ENCODE measurements around the gene KRT71.

Gene KRT71

DNA sequence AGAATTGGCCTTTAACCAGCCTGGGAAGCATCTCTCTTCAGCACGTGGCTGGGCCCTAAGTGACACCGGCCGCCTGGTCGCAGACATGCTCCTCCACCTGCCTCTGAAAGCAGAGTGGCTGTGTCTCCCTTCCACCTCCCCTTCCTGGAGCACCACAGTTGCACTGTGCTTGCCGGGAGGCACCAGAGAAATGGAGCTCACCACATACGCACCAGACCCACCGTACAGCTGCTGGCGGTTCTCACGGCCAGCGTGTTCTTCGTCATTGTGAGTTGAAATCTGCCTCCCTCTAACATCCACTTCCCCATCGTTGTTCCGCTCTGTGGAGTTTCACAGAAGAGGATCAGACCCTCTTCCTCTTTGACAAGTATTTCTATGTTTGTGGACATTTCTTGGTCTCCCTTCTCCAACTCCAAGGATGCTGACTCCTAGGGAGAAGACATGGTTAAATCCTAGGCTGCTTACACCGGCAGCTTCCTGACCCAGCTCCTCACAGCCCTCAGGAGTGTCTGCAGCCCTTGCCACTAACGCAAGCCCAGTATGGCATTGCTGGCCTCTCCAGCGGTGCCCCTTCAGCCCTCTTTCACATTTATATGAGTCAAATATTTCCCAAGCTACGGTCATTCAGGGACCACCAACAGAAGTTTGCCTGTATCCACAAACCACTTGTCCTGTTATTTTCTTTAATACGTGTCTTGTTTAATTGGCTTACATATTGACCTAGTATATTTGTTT lies 21.2 kb downstream of the KRT71 start:
- H3K27ac ChIP-seq (ENCODE audit: low read depth, low read length): no peak overlapping the region
- no peaks in the 10 kb centered on the region for H3K27me3 ChIP-seq (ENCODE audit: control insufficient read depth in 1 of 2, insufficient read depth in 2 of 2, low read length in 2 of 2)
- no peaks in the 10 kb centered on the region for H3K9me3 ChIP-seq (ENCODE audit: control insufficient read depth in 1 of 2, low read length in 2 of 2)
- H3K9ac ChIP-seq (ENCODE audit: low read depth in 1 of 2, low read length in 2 of 2): no peak overlapping the region
- no peak overlapping the region for H3K4me3 ChIP-seq (ENCODE audit: low read depth in 1 of 2, low read length in 2 of 2)
- no peaks in the 10 kb centered on the region for H3K36me3 ChIP-seq (ENCODE audit: control insufficient read depth in 1 of 2, insufficient read depth in 2 of 2, low read length in 2 of 2)
- no peaks in the 10 kb centered on the region for H3K4me1 ChIP-seq (ENCODE audit: control insufficient read depth in 1 of 2, insufficient read depth in 2 of 2, low read length in 2 of 2)

DNA sequence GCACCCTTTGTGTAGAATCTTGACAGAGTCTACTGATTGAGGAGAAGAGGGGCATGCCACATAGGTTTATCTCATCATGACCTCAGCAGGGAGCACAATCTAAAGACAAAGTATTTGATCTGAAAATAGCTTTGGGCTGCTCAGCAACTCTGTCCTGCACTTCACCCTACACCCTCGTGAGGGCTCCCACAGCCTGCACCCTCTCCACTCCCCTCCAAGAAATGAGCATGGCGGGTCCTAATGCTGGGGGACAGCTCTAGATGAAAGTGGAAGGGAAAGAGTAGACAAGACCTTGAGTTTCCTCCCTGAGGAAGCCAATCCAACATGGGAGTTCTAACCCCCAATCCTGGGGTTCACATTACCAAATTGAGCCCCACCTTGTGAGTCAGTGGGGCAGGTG lies 22.0 kb downstream of the KRT71 start:
- H3K27me3 ChIP-seq (ENCODE audit: control insufficient read depth in 1 of 2, insufficient read depth in 2 of 2, low read length in 2 of 2): no peaks in the 10 kb centered on the region
- H3K27ac ChIP-seq (ENCODE audit: low read depth, low read length): no peak overlapping the region
- H3K36me3 ChIP-seq (ENCODE audit: control insufficient read depth in 1 of 2, insufficient read depth in 2 of 2, low read length in 2 of 2): no peaks in the 10 kb centered on the region
- H3K4me3 ChIP-seq (ENCODE audit: low read depth in 1 of 2, low read length in 2 of 2): no peak overlapping the region
- no peaks in the 10 kb centered on the region for H3K9me3 ChIP-seq (ENCODE audit: control insufficient read depth in 1 of 2, low read length in 2 of 2)
- H3K9ac ChIP-seq (ENCODE audit: low read depth in 1 of 2, low read length in 2 of 2): no peak overlapping the region
- H3K4me1 ChIP-seq (ENCODE audit: control insufficient read depth in 1 of 2, insufficient read depth in 2 of 2, low read length in 2 of 2): no peaks in the 10 kb centered on the region

DNA sequence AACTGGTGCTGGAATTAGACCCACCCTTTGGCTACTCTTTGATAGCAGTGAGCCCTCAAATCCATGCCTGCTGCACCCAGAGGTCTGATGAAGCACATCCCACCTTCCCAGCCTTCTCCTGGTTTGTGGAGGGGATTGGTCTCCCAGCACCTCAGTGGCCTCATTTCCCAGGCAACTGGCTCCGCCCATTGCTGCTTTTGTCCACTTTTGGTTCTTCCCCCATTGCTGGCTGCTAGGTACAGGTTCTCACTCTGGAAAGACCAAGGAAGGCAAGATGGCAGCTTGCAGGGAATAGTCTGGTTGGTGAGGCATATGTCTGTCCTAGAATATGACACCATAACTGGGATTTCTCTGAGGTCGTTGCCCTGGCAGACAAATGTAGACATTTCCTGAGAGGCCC lies 22.6 kb downstream of the KRT71 start:
- Histone ChIP-seq H3K4me1 (ENCODE audit: control insufficient read depth in 1 of 2, insufficient read depth in 2 of 2, low read length in 2 of 2) (no peaks in the 10 kb centered on the region), H3K27ac (ENCODE audit: low read depth, low read length) (no peak overlapping the region), H3K4me3 (ENCODE audit: low read depth in 1 of 2, low read length in 2 of 2) (no peak overlapping the region), H3K9me3 (ENCODE audit: control insufficient read depth in 1 of 2, low read length in 2 of 2) (no peaks in the 10 kb centered on the region), H3K9ac (ENCODE audit: low read depth in 1 of 2, low read length in 2 of 2) (no peak overlapping the region), H3K36me3 (ENCODE audit: control insufficient read depth in 1 of 2, insufficient read depth in 2 of 2, low read length in 2 of 2) (no peaks in the 10 kb centered on the region), H3K27me3 (ENCODE audit: control insufficient read depth in 1 of 2, insufficient read depth in 2 of 2, low read length in 2 of 2) (no peaks in the 10 kb centered on the region)

DNA sequence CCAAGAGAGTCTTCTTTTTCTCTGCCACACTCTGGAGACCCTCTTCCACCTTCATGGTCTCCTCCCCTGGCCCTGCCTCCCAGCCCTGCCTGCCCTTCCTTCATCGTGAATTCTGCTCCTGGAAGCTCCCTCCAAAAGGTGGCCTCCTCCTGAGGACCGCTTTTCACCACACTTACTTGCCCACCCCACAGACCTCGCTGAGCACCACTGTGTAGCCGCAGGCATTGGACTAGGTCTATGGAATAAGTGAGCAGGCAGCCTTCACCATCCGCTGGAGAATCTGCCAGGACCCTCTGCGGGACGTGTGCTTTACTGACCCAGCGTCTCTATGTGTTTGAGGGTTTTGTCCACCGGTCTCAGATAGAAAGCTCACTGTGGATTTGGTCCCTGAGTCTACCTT lies 23.1 kb downstream of the KRT71 start:
- no peaks in the 10 kb centered on the region for H3K36me3 ChIP-seq (ENCODE audit: control insufficient read depth in 1 of 2, insufficient read depth in 2 of 2, low read length in 2 of 2)
- no peaks in the 10 kb centered on the region for H3K9me3 ChIP-seq (ENCODE audit: control insufficient read depth in 1 of 2, low read length in 2 of 2)
- H3K27ac ChIP-seq (ENCODE audit: low read depth, low read length): no peak overlapping the region
- no peak overlapping the region for H3K4me3 ChIP-seq (ENCODE audit: low read depth in 1 of 2, low read length in 2 of 2)
- H3K27me3 ChIP-seq (ENCODE audit: control insufficient read depth in 1 of 2, insufficient read depth in 2 of 2, low read length in 2 of 2): no peaks in the 10 kb centered on the region
- H3K9ac ChIP-seq (ENCODE audit: low read depth in 1 of 2, low read length in 2 of 2): no peak overlapping the region
- no peaks in the 10 kb centered on the region for H3K4me1 ChIP-seq (ENCODE audit: control insufficient read depth in 1 of 2, insufficient read depth in 2 of 2, low read length in 2 of 2)

- Histone ChIP-seq H3K9ac (ENCODE audit: low read depth in 1 of 2, low read length in 2 of 2) (no peak overlapping the region), H3K36me3 (ENCODE audit: control insufficient read depth in 1 of 2, insufficient read depth in 2 of 2, low read length in 2 of 2) (no peaks in the 10 kb centered on the region), H3K27ac (ENCODE audit: low read depth, low read length) (no peak overlapping the region), H3K4me3 (ENCODE audit: low read depth in 1 of 2, low read length in 2 of 2) (no peak overlapping the region), H3K4me1 (ENCODE audit: control insufficient read depth in 1 of 2, insufficient read depth in 2 of 2, low read length in 2 of 2) (no peaks in the 10 kb centered on the region), H3K27me3 (ENCODE audit: control insufficient read depth in 1 of 2, insufficient read depth in 2 of 2, low read length in 2 of 2) (no peaks in the 10 kb centered on the region), H3K9me3 (ENCODE audit: control insufficient read depth in 1 of 2, low read length in 2 of 2) (no peaks in the 10 kb centered on the region)
Observed at GRCh38 chr12:52529417-52529816, 23.5 kb downstream of the KRT71 start.

GRCh38 chr12:52528641-52529143 lies 24.3 kb downstream of the KRT71 start:
- no peaks in the 10 kb centered on the region for H3K36me3 ChIP-seq (ENCODE audit: control insufficient read depth in 1 of 2, insufficient read depth in 2 of 2, low read length in 2 of 2)
- H3K4me3 ChIP-seq (ENCODE audit: low read depth in 1 of 2, low read length in 2 of 2): no peak overlapping the region
- no peak overlapping the region for H3K9ac ChIP-seq (ENCODE audit: low read depth in 1 of 2, low read length in 2 of 2)
- H3K27ac ChIP-seq (ENCODE audit: low read depth, low read length): no peak overlapping the region
- no peaks in the 10 kb centered on the region for H3K27me3 ChIP-seq (ENCODE audit: control insufficient read depth in 1 of 2, insufficient read depth in 2 of 2, low read length in 2 of 2)
- no peaks in the 10 kb centered on the region for H3K4me1 ChIP-seq (ENCODE audit: control insufficient read depth in 1 of 2, insufficient read depth in 2 of 2, low read length in 2 of 2)
- no peaks in the 10 kb centered on the region for H3K9me3 ChIP-seq (ENCODE audit: control insufficient read depth in 1 of 2, low read length in 2 of 2)

- Histone ChIP-seq H3K36me3 (ENCODE audit: control insufficient read depth in 1 of 2, insufficient read depth in 2 of 2, low read length in 2 of 2) (no peaks in the 10 kb centered on the region), H3K9me3 (ENCODE audit: control insufficient read depth in 1 of 2, low read length in 2 of 2) (no peaks in the 10 kb centered on the region), H3K27ac (ENCODE audit: low read depth, low read length) (no peak overlapping the region), H3K9ac (ENCODE audit: low read depth in 1 of 2, low read length in 2 of 2) (no peak overlapping the region), H3K4me1 (ENCODE audit: control insufficient read depth in 1 of 2, insufficient read depth in 2 of 2, low read length in 2 of 2) (no peaks in the 10 kb centered on the region), H3K4me3 (ENCODE audit: low read depth in 1 of 2, low read length in 2 of 2) (no peak overlapping the region), H3K27me3 (ENCODE audit: control insufficient read depth in 1 of 2, insufficient read depth in 2 of 2, low read length in 2 of 2) (peaks cover 2 to 5% of the 10 kb centered on the region in 2 donors)
Observed at GRCh38 chr12:52527121-52527800, 25.7 kb downstream of the KRT71 start.

GRCh38 chr12:52526511-52526951 lies 26.4 kb downstream of the KRT71 start:
- Histone ChIP-seq H3K36me3 (ENCODE audit: control insufficient read depth in 1 of 2, insufficient read depth in 2 of 2, low read length in 2 of 2) (no peaks in the 10 kb centered on the region), H3K27ac (ENCODE audit: low read depth, low read length) (no peak overlapping the region), H3K27me3 (ENCODE audit: control insufficient read depth in 1 of 2, insufficient read depth in 2 of 2, low read length in 2 of 2) (peaks cover 3 to 5% of the 10 kb centered on the region in 2 donors), H3K4me3 (ENCODE audit: low read depth in 1 of 2, low read length in 2 of 2) (no peak overlapping the region), H3K4me1 (ENCODE audit: control insufficient read depth in 1 of 2, insufficient read depth in 2 of 2, low read length in 2 of 2) (peaks cover 0 to 3% of the 10 kb centered on the region in 2 donors), H3K9ac (ENCODE audit: low read depth in 1 of 2, low read length in 2 of 2) (no peak overlapping the region), H3K9me3 (ENCODE audit: control insufficient read depth in 1 of 2, low read length in 2 of 2) (no peaks in the 10 kb centered on the region)

GRCh38 chr12:52525661-52526499 lies 27.1 kb downstream of the KRT71 start:
- H3K27me3 ChIP-seq (ENCODE audit: control insufficient read depth in 1 of 2, insufficient read depth in 2 of 2, low read length in 2 of 2): peaks cover 3 to 5% of the 10 kb centered on the region in 2 donors
- no peaks in the 10 kb centered on the region for H3K9me3 ChIP-seq (ENCODE audit: control insufficient read depth in 1 of 2, low read length in 2 of 2)
- H3K27ac ChIP-seq (ENCODE audit: low read depth, low read length): no peak overlapping the region
- H3K4me1 ChIP-seq (ENCODE audit: control insufficient read depth in 1 of 2, insufficient read depth in 2 of 2, low read length in 2 of 2): peaks cover 3 to 5% of the 10 kb centered on the region in 2 donors
- H3K9ac ChIP-seq (ENCODE audit: low read depth in 1 of 2, low read length in 2 of 2): no peak overlapping the region
- no peak overlapping the region for H3K4me3 ChIP-seq (ENCODE audit: low read depth in 1 of 2, low read length in 2 of 2)
- H3K36me3 ChIP-seq (ENCODE audit: control insufficient read depth in 1 of 2, insufficient read depth in 2 of 2, low read length in 2 of 2): no peaks in the 10 kb centered on the region

Measured in duodenal mucosa (tissue), 2 donors.